Spleen (tissue), 11 donors: ENCODE measurements around the gene NOTCH4. TPM values are rescaled to one million over a fixed set of nuclear protein-coding genes. Genes with fewer than 3 reads are reported as not detected.
"Not testable (repeated sequence)": the region's sequence is repeated elsewhere in the genome, so short reads cannot be mapped to it uniquely, and the experiment has no call there.

Source experiments
- DNase-seq: peaks from one replicate; pipeline ENCODE4 v3.0.0-alpha.2; 2020
- H3K27ac ChIP-seq, 8 donors: fragments of 200-600 bp; sonication (generic) in 7 of 8; 1 replicate in 4 of 8; 2 replicates in 4 of 8; pipeline versions ENCODE4 v1.5.0 to v1.8.0; 2016 to 2021; ENCODE audit warnings: inconsistent platforms in 4 of 8, mild to moderate bottlenecking in 4 of 8, moderate library complexity in 1 of 8
- H3K27me3 ChIP-seq, 7 donors: fragments of 200-600 bp; sonication (generic) in 6 of 7; replicated peaks in 1 of 7; 1 replicate in 4 of 7; 2 replicates in 3 of 7; pipeline versions ENCODE4 v1.5.0 to v1.8.0; 2016 to 2021; ENCODE audit warnings: inconsistent platforms in 3 of 7, mild to moderate bottlenecking in 1 of 7
- H3K36me3 ChIP-seq, 6 donors: fragments of 200-600 bp; sonication (generic) in 5 of 6; 1 replicate in 4 of 6; 2 replicates in 2 of 6; pipeline versions ENCODE4 v1.5.0 to v1.8.0; 2016 to 2021; ENCODE audit warnings: inconsistent platforms in 2 of 6
- H3K4me1 ChIP-seq, 6 donors: fragments of 200-600 bp; sonication (generic) in 5 of 6; 1 replicate in 3 of 6; 2 replicates in 3 of 6; pipeline versions ENCODE4 v1.5.0 to v1.8.0; 2016 to 2021; ENCODE audit warnings: inconsistent platforms in 3 of 6
- H3K4me3 ChIP-seq, 8 donors: fragments of 200-600 bp; sonication (generic) in 7 of 8; 1 replicate in 4 of 8; 2 replicates in 4 of 8; pipeline versions ENCODE4 v1.5.0 to v1.8.0; 2016 to 2021; ENCODE audit warnings: inconsistent platforms in 4 of 8, mild to moderate bottlenecking in 4 of 8, moderate library complexity in 2 of 8
- H3K9me3 ChIP-seq, 8 donors: fragments of 200-600 bp; sonication (generic) in 7 of 8; 1 replicate in 4 of 8; 2 replicates in 4 of 8; pipeline versions ENCODE4 v1.5.0 to v1.8.0; 2016 to 2021; ENCODE audit warnings: inconsistent platforms in 4 of 8
- CTCF ChIP-seq, 11 experiments: fragments of 200-600 bp in 7 of 11; fragments of 450-650 bp in 4 of 11; sonication (generic) in 4 of 11; IDR thresholded peaks in 8 of 11; conservative IDR thresholded peaks in 3 of 11; 1 replicate in 7 of 11; 2 replicates in 4 of 11; pipeline versions ENCODE4 v1.4.0 to v1.8.0; 2016 to 2021; ENCODE audit warnings: antibody characterized with exemption in 11 of 11, inconsistent platforms in 4 of 11, mild to moderate bottlenecking in 1 of 11
- POLR2A ChIP-seq, 3 donors: fragments of 450-650 bp; IDR thresholded peaks; one replicate each; pipeline ENCODE4 v1.5.1; 2017; ENCODE audit warnings: antibody characterized with exemption in 3 of 3, mild to moderate bottlenecking in 1 of 3
- POLR2AphosphoS5 ChIP-seq, 3 donors: sonication (generic); formaldehyde crosslinking; IDR thresholded peaks; one replicate each; pipeline ENCODE4 v1.5.1; 2017; ENCODE audit warnings: antibody characterized with exemption in 3 of 3
- WGBS, 5 donors: extraction: QIAGEN DNeasy Blood & Tissue Kit in 3 of 5; methylation state at CpG; one replicate each; pipeline versions ENCODE4 v1.1.5 to v1.1.7; 2013 to 2018; 5-methylcytosine and 5-hydroxymethylcytosine counted together
- intact Hi-C: fragments of 100-400 bp; cut with DNase I; formaldehyde crosslinking; loops from one replicate; pipeline ENCODE4 v1.15.0; 2023; ENCODE audit warnings: low total_unique reads
- polyA plus RNA-seq, 3 donors: library from polyadenylated mRNA; stranded (reverse); fragments of 200-250 nt; gene quantifications; one replicate each; pipeline ENCODE4 v1.2.1, GENCODE V29; 2013
- total RNA-seq, 7 donors: library from RNA; depleted of rRNA in 3 of 7; stranded (reverse); fragments of >200 nt in 3 of 7; fragmentation: NEBNext Ultra II Directional in 4 of 7; extraction: Animal tissue kit (Norgen Biotek cat#: 25700) in 4 of 7; gene quantifications; one replicate each; pipeline versions ENCODE4 v1.1.0 to v1.2.1, GENCODE V29; 2016 to 2021
- donor health status: healthy with polysubstance abuse.
- donor health status: DM: no; HTN: no; CAD: no; lungs with moderate emphysema.
- donor health status: DM: no; HTN: no; CAD: no.
- donor health status: Bipolar disorder and iron deficiency.
- donor health status: healthy.
- donor health status: DM: no; HTN: no; CAD: no.
- donor health status: DM: yes; HTN: yes; CAD: no.

The NOTCH4 gene
- total and polyA plus RNA-seq, 10 donors, result 13.5 to 38.0 (median 19.9) TPM

GRCh38 chr6:32187725-32188380, 36.0 kb downstream of the NOTCH4 start:
- WGBS, 5 donors, result 72 to 88% (median 83%) methylated on average over 8 to 18 of the region's 18 CpGs

GRCh38 chr6:32187009-32187709, 36.7 kb downstream of the NOTCH4 start:
- DNase-seq, result no peak
- TF ChIP-seq POLR2AphosphoS5 (IDR thresholded peaks at IDR 0.05), result peak in 2 of 3 donors; percentile 30 to 31
- TF ChIP-seq CTCF (IDR thresholded peaks at IDR 0.05 in 8 of 11, conservative IDR thresholded peaks at IDR 0.05 in 3 of 11), result no peak
- Histone ChIP-seq H3K27me3 (no peaks in the 10 kb centered on the region), H3K4me1 (peaks cover 41 to 94% (median 74%) of the 10 kb centered on the region in 6 donors), H3K27ac (peak overlapping the region; percentile 48 to 100 (median 80)), H3K36me3 (peaks cover 0 to 63% (median 38%) of the 10 kb centered on the region in 6 donors), H3K4me3 (peak overlapping the region in 1 of 8 donors; percentile 83), H3K9me3 (no peaks in the 10 kb centered on the region)
- intact Hi-C loops, result no loop called here
- WGBS, 5 donors, result 40 to 51% (median 44%) methylated on average over 12 of the region's 12 CpGs

More at GRCh38 chr6:32187725-32188380, 36.0 kb downstream of the NOTCH4 start:
- peak overlapping the region in 7 of 8 donors; percentile 91 to 100 (median 99) for H3K27ac ChIP-seq
- H3K27me3 ChIP-seq, DNase-seq, intact Hi-C loops, H3K9me3 ChIP-seq: not testable (repeated sequence)
- peak in 1 of 3 donors; percentile 68 for TF ChIP-seq POLR2AphosphoS5 (IDR thresholded peaks at IDR 0.05)
- H3K4me1 ChIP-seq, result peaks cover 41 to 94% (median 78%) of the 10 kb centered on the region in 6 donors
- H3K36me3 ChIP-seq, result peaks cover 0 to 56% (median 31%) of the 10 kb centered on the region in 6 donors
- peak overlapping the region in 7 of 8 donors; percentile 61 to 89 (median 73) for H3K4me3 ChIP-seq

GRCh38 chr6:32186151-32186840, 37.6 kb downstream of the NOTCH4 start:
- intact Hi-C loops, H3K9me3 ChIP-seq, H3K27me3 ChIP-seq: not testable (repeated sequence)
- peak; percentile 7 for DNase-seq
- 67 to 74% (median 69%) methylated on average over 9 to 10 of the region's 10 CpGs for WGBS, 5 donors
- Histone ChIP-seq H3K4me3 (peak overlapping the region in 1 of 8 donors; percentile 41), H3K36me3 (peaks cover 0 to 70% (median 46%) of the 10 kb centered on the region in 6 donors), H3K27ac (peak overlapping the region; percentile 48 to 100 (median 80)), H3K4me1 (peaks cover 33 to 94% (median 70%) of the 10 kb centered on the region in 6 donors)

GRCh38 chr6:32185681-32186131, 38.2 kb downstream of the NOTCH4 start:
- intact Hi-C loops, DNase-seq, H3K27me3 ChIP-seq, H3K4me3 ChIP-seq, H3K9me3 ChIP-seq: not testable (repeated sequence)
- WGBS, 5 donors, result 41 to 69% (median 54%) methylated on average over 11 of the region's 11 CpGs
- Histone ChIP-seq H3K36me3 (peaks cover 0 to 76% (median 51%) of the 10 kb centered on the region in 6 donors), H3K27ac (peak overlapping the region in 7 of 8 donors; percentile 47 to 100 (median 98)), H3K4me1 (peaks cover 27 to 94% (median 68%) of the 10 kb centered on the region in 6 donors)

- Histone ChIP-seq H3K27ac (peak within 1 kb of the TSS; percentile 32 to 100 (median 80)), H3K36me3 (peaks cover 0 to 90% (median 60%) of the 10 kb centered on the region in 6 donors), H3K4me3 (no peak within 1 kb of the TSS), H3K4me1 (peaks cover 30 to 100% (median 74%) of the 10 kb centered on the region in 6 donors), H3K27me3 (no peaks in the 10 kb centered on the region), H3K9me3 (no peaks in the 10 kb centered on the region)
- peak; percentile 64 for DNase-seq
- TF ChIP-seq CTCF (IDR thresholded peaks at IDR 0.05 in 8 of 11, conservative IDR thresholded peaks at IDR 0.05 in 3 of 11), result no peak
- TF ChIP-seq POLR2AphosphoS5 (IDR thresholded peaks at IDR 0.05), result peak; percentile 51 to 65 (median 65)
- no peak for TF ChIP-seq POLR2A (IDR thresholded peaks at IDR 0.05)
- intact Hi-C loops, result no loop called here
- WGBS, 5 donors, result 76 to 82% (median 77%) methylated on average over 6 of the region's 6 CpGs
Measured at GRCh38 chr6:32184084-32184640, 39.7 kb downstream of the NOTCH4 start, which contains the start of gene AGER. AGER (minus strand) TSS chr6:32184253; CDS start chr6:32184222, 31 bp downstream.
